Psoas muscle (tissue), 8 donors: ENCODE data around the gene CLDN4. TPM values are rescaled to one million over a fixed set of nuclear protein-coding genes. Genes with fewer than 3 reads are reported as not detected.
"Not testable (repeated sequence)": the region's sequence is repeated elsewhere in the genome, so short reads cannot be mapped to it uniquely, and the experiment has no call there.

Experiments used
- ATAC-seq, 4 donors: fragments of 200-7000 bp; cut with Tn5 transposase; one replicate each; pipeline ENCODE4 v1.9.1; 2020; ENCODE audit warnings: moderate library complexity in 3 of 4, mild to moderate bottlenecking in 2 of 4
- DNase-seq, 2 donors: peaks; one replicate each; pipeline ENCODE4 v3.0.0-alpha.2; 2020
- H3K27ac ChIP-seq: fragments of 200-600 bp; one replicate; pipeline ENCODE4 v1.8.0; 2022
- H3K27me3 ChIP-seq, 3 donors: fragments of 200-600 bp in 1 of 3; one replicate each; pipeline versions ENCODE4 v1.6.1 to v1.8.0; 2013 to 2022; ENCODE audit warnings: low read length in 2 of 3, mild to moderate bottlenecking in 2 of 3, moderate library complexity in 1 of 3; ENCODE audit not compliant: insufficient read depth in 3 of 3
- H3K36me3 ChIP-seq, 2 donors: fragments of 200-600 bp in 1 of 2; one replicate each; pipeline versions ENCODE4 v1.6.1 to v1.8.0; 2013 to 2022; ENCODE audit warnings: low read depth in 1 of 2, mild to moderate bottlenecking in 1 of 2, moderate library complexity in 1 of 2; ENCODE audit not compliant: insufficient read depth in 1 of 2
- H3K4me1 ChIP-seq: fragments of 200-600 bp; one replicate; pipeline ENCODE4 v1.8.0; 2022
- H3K4me3 ChIP-seq: fragments of 200-600 bp; one replicate; pipeline ENCODE4 v1.8.0; 2022; ENCODE audit warnings: mild to moderate bottlenecking
- H3K9me3 ChIP-seq: fragments of 200-600 bp; one replicate; pipeline ENCODE4 v1.8.0; 2022
- WGBS, 3 donors: extraction: QIAGEN DNeasy Blood & Tissue Kit; methylation state at CpG; one replicate each; pipeline versions ENCODE4 v1.1.6 to v1.1.7; 2013; 5-methylcytosine and 5-hydroxymethylcytosine counted together
- intact Hi-C, 2 donors: fragments of 100-400 bp; cut with DNase I; formaldehyde crosslinking; loops; one replicate each; pipeline versions ENCODE4 v1.11.0 to v1.14.2; 2022
- polyA plus RNA-seq, 3 donors: library from polyadenylated mRNA; stranded (reverse); fragments of 200-250 nt; gene quantifications; one replicate each; pipeline ENCODE4 v1.2.3, GENCODE V29; 2013
- total RNA-seq, 4 donors: library from RNA; stranded (reverse); fragmentation: NEBNext Ultra II Directional in 2 of 4; extraction: Animal tissue kit (Norgen Biotek cat#: 25700) in 2 of 4; gene quantifications; one replicate each; pipeline versions ENCODE4 v1.2.1 to v1.2.4, GENCODE V29; 2021 to 2023
- TF ChIP-seq, protein P1 (sequence below): fragments of 200-600 bp; IDR thresholded peaks from one replicate; pipeline ENCODE4 v1.8.0; 2022; ENCODE audit warnings: antibody characterized with exemption
- donor health status: healthy with polysubstance abuse.
- donor health status: DM: no; HTN: no; CAD: no; lungs with moderate emphysema.
- donor health status: Bipolar disorder and iron deficiency.
- donor health status: healthy.
- donor health status: DM: yes; HTN: yes; CAD: no.
- donor health status: DM: no; HTN: no; CAD: no.
- donor health status: DM: no; HTN: no; CAD: no.
- donor health status: DM: yes; HTN: yes; CAD: no.

CLDN4 gene
- total and polyA plus RNA-seq, 7 donors = 0.10 to 0.16 (median 0.15) TPM; not detected in 3

DNA sequence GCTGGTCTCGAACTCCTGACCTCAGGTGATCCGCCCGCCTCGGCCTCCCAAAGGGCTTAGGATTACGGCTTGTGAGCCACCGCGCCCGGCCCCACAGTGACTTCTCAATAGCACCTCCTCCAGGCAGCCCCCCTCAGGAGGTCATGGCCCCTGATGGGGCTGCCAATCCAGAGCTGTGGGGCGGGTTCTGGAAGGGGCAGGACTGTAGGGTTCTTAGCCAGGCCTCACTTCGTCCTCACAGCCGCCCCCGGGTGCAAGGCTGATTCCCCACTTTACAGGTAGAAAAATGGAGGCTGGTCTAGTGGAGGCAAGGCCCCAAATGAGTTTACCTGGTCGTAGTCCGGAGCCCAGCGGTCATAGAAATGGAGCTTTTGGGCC, 10.9 kb downstream of the CLDN4 start:
- TF ChIP-seq, protein P1, sequence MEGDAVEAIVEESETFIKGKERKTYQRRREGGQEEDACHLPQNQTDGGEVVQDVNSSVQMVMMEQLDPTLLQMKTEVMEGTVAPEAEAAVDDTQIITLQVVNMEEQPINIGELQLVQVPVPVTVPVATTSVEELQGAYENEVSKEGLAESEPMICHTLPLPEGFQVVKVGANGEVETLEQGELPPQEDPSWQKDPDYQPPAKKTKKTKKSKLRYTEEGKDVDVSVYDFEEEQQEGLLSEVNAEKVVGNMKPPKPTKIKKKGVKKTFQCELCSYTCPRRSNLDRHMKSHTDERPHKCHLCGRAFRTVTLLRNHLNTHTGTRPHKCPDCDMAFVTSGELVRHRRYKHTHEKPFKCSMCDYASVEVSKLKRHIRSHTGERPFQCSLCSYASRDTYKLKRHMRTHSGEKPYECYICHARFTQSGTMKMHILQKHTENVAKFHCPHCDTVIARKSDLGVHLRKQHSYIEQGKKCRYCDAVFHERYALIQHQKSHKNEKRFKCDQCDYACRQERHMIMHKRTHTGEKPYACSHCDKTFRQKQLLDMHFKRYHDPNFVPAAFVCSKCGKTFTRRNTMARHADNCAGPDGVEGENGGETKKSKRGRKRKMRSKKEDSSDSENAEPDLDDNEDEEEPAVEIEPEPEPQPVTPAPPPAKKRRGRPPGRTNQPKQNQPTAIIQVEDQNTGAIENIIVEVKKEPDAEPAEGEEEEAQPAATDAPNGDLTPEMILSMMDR = no peak
- ATAC-seq (peak in 2 of 4 donors; percentile 5), DNase-seq (no peak)
- WGBS, 3 donors = 51 to 59% (median 58%) methylated on average over 14 to 15 of the region's 15 CpGs
- no peaks in the 10 kb centered on the region for H3K9me3 ChIP-seq
- H3K27ac ChIP-seq = no peak overlapping the region
- H3K36me3 ChIP-seq = no peaks in the 10 kb centered on the region
- H3K4me3 ChIP-seq = peak overlapping the region; percentile 76
- no peaks in the 10 kb centered on the region for H3K27me3 ChIP-seq
- H3K4me1 ChIP-seq = peaks cover 2% of the 10 kb centered on the region
- intact Hi-C loops = no loop called here

DNA sequence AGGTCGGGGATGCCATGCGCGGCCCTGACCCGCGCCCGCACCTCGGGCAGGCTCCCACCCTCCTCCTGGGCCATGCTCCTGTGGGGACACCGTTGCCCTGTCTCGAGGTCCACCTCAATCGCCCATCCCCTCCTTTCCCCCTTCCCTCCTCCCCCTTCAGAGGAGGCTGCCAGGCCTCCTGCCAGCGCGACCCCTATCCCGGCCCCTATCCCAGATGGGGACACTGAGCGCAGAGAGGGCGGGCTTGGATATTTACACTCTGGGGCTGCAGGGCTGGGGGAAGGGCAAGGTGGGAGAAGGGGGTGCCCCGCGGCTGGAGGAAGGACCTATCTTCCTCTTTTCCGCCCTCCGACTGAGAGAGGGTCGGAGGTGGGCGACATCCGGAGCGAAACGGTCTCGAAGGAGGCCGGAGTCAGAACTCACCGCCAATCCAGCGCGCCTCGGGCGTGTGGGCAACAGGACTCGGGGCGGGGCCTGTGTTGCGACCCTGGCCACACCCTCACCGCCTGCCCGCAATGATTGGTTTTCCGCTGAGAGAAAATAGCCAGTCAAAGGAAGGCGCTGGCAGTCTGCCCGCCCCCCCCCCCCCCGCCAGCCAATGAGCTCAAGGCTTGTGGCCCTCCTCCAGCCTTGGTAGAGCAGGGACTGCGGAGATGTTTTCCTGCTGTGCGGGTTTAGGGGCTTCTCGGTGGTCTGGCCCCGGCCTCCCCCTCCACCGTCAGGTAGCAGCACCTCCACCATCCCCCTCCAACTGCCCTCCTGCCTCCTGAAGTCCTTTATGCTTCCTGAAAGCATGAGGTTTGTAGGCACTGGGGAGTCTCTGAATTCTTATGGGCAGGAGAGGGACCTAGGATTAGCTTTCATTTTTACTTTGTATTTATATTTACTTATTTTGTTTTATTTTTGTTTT, 11.5 kb downstream of the CLDN4 start, which contains the start of gene METTL27:
Gene METTL27, minus strand, starts transcription at position 450 of the 910 bp plus-strand sequence. Its CDS starts 376 bp downstream, at position 74.
- peak within 1 kb of the TSS; percentile 76 for H3K4me3 ChIP-seq
- WGBS, 3 donors = 3 to 4% (median 4%) methylated on average over 33 to 43 of the region's 45 CpGs
- ATAC-seq (peak; percentile 97 to 99 (median 98)), DNase-seq (peak; percentile 93 to 96)
- peak within 1 kb of the TSS; percentile 41 for H3K27ac ChIP-seq
- H3K4me1 ChIP-seq = peaks cover 2% of the 10 kb centered on the region
- intact Hi-C loops = no loop called here
- TF ChIP-seq, protein P1 = no peak
- H3K36me3 ChIP-seq = no peaks in the 10 kb centered on the region
- H3K27me3 ChIP-seq = no peaks in the 10 kb centered on the region
- H3K9me3 ChIP-seq = no peaks in the 10 kb centered on the region

DNA sequence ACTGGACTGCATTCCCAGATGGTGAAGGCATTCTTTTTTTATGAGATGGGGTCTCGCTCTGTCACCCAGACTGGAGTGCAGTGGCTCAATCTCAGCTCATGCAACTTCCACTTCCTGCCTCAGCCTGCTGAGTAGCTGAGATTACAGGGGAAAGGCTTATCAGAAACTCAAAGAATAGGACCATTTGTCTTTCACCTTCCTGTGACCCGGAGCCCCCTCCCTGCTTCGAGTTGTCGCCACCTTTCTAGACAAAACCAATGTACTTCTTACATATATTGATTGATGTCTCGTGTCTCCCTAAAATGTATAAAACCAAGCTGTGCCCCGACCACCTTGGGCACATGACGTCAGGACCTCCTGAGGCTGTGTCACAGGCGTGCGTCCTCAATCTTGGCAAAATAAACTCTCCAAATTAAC, 13.3 kb downstream of the CLDN4 start:
- Histone ChIP-seq H3K4me1 (peaks cover 2% of the 10 kb centered on the region), H3K27ac (no peak overlapping the region), H3K36me3 (no peaks in the 10 kb centered on the region), H3K4me3 (no peak overlapping the region), H3K9me3 (no peaks in the 10 kb centered on the region), H3K27me3 (no peaks in the 10 kb centered on the region)
- ATAC-seq (no peak), DNase-seq (no peak)
- TF ChIP-seq, protein P1 = no peak
- intact Hi-C loops = no loop called here
- 45 to 52% (median 50%) methylated on average over 9 of the region's 9 CpGs for WGBS, 3 donors

DNA sequence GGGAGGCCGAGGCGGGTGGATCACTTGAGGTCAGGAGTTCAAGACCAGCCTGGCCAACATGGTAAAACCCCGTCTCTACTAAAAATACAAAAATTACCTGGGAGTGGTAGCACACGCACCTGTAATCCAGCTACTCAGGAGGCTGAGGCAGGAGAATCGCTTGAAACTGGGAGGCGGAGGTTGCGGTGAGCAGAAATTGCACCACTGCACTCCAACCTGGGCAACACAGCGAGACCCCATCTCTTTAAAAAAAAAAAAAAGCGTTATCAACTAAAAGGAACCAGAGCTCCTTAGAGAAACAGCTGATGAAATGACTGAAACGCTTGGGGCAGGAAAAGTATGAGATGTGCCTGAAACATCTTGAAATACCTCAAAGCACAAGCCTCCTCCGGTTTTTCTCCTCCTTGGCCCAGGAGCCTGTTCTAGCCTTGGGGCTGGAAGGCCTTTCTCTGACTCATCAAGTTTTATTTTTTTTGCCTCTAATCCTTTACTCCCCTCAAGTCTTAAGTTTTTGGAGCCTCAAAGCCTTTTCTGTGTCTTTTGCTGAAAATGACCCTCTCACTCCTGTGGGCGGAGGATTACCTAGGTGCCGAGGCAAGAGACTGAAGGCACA, 14.2 kb downstream of the CLDN4 start:
- WGBS, 3 donors = 85 to 87% (median 86%) methylated on average over 13 of the region's 13 CpGs
- H3K9me3 ChIP-seq = no peaks in the 10 kb centered on the region
- H3K36me3 ChIP-seq = no peaks in the 10 kb centered on the region
- intact Hi-C loops = no loop called here
- peaks cover 2% of the 10 kb centered on the region for H3K4me1 ChIP-seq
- no peak for ATAC-seq
- H3K27ac ChIP-seq = no peak overlapping the region
- TF ChIP-seq, protein P1 = no peak
- H3K27me3 ChIP-seq = no peaks in the 10 kb centered on the region
- no peak for DNase-seq
- H3K4me3 ChIP-seq = no peak overlapping the region

DNA sequence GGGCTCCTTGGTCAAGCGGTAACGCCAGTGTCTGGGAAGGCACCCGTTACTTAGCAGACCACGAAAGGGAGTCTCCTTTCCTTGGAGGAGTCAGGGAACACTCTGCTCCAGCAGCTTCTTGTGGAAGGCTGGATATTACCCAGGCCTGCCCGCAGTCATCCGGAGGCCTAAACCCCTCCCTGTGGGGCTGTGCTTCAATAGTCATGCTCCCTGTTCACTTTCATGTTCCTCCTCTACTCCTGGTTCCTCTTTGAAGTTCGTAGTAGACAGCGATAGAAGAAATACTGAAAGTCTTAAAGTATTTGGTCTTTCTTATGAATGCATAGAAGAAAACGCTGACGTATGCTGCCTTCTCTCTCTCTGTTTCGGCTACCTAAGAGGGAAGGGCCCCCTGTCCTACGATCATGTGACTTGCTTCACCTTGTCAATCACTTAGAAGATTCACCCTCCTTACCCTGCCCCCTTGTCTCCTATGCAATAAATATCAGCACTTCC, 15.0 kb downstream of the CLDN4 start:
- H3K27me3 ChIP-seq, ATAC-seq, intact Hi-C loops, H3K4me1 ChIP-seq, H3K9me3 ChIP-seq, H3K36me3 ChIP-seq, DNase-seq, H3K4me3 ChIP-seq, H3K27ac ChIP-seq: not testable (repeated sequence)
- 72 to 76% (median 72%) methylated on average over 11 to 12 of the region's 12 CpGs for WGBS, 3 donors
